Measurements from ENCODE around the gene NFIA. TPM values are rescaled to one million over a fixed set of nuclear protein-coding genes. Genes with fewer than 3 reads are reported as not detected.

The NFIA gene
- total RNA-seq, 1 experiment from 2014 or later = 65.4 TPM

DNA sequence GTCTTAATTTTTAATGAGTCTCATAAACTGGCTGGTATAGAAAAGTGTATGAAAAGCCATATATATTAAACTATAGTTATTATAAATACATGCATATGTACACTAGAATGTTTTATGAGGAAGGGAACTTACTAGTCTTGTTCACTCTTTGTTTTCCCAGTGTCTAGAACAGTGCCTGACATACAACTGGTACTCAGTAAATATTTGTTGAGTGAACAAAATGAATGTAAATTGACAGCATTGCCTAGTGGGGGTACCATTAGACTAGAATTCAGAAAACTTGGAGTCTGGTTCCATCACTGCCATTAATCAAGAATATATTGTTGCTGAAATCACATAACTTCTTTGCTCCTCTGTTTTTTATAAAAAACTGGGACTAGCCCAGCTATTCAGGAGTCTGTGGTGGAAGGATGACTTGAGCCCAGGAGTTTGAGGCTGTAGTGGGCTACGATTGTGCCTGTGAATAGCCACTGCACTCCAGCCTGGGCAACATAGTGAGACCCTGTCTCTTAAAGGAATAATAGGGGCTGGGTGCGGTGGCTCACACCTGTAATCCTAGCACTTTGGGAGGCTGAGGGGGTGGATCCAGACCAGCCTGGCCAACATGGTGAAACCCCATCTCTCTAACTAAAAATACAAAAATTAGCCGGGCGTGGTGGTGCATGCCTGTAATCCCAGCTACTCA lies 51.1 kb downstream of the NFIA start:
- ChIA-PET POLR2A (ENCODE audit: low non-redundant PET) (no interaction called here), CTCF (no interaction called here)
- peaks cover 74% of the 10 kb centered on the region for H3K4me1 ChIP-seq (ENCODE audit: insufficient read depth, low read length, poor library complexity, severe bottlenecking)
- intact Hi-C loops (cut with micrococcal nuclease; ENCODE audit: unreplicated experiment) = loop anchor here (5.0 kb wide), 1 partner anchor 51 kb away; the partner anchor contains the start of gene NFIA
- TF ChIP-seq, protein P1, sequence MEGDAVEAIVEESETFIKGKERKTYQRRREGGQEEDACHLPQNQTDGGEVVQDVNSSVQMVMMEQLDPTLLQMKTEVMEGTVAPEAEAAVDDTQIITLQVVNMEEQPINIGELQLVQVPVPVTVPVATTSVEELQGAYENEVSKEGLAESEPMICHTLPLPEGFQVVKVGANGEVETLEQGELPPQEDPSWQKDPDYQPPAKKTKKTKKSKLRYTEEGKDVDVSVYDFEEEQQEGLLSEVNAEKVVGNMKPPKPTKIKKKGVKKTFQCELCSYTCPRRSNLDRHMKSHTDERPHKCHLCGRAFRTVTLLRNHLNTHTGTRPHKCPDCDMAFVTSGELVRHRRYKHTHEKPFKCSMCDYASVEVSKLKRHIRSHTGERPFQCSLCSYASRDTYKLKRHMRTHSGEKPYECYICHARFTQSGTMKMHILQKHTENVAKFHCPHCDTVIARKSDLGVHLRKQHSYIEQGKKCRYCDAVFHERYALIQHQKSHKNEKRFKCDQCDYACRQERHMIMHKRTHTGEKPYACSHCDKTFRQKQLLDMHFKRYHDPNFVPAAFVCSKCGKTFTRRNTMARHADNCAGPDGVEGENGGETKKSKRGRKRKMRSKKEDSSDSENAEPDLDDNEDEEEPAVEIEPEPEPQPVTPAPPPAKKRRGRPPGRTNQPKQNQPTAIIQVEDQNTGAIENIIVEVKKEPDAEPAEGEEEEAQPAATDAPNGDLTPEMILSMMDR (conservative IDR thresholded peaks at IDR 0.05; ENCODE audit: low read depth, low read length) = no peak
- no peak for TF ChIP-seq EZH2 (IDR thresholded peaks at IDR 0.05; ENCODE audit: borderline replicate concordance, low read depth, low read length, poor library complexity, severe bottlenecking)
- H3K27me3 ChIP-seq (replicated peaks; ENCODE audit: insufficient read depth, low read depth, low read length, poor library complexity) = no peaks in the 10 kb centered on the region
- no peaks in the 10 kb centered on the region for H3K9me3 ChIP-seq (ENCODE audit: low read depth, low read length, poor library complexity, severe bottlenecking)
- H3K36me3 ChIP-seq (ENCODE audit: insufficient read depth, low read length, poor library complexity, severe bottlenecking) = no peaks in the 10 kb centered on the region
- DNase-seq (ENCODE audit: low spot score) = peak; percentile 42
- no peak overlapping the region for H3K4me3 ChIP-seq (ENCODE audit: low read depth, low read length, poor library complexity, severe bottlenecking)
- H3K27ac ChIP-seq (ENCODE audit: low read depth, low read length, poor library complexity, severe bottlenecking) = peak overlapping the region; percentile 78
- no TSS peak for BruUV-seq (replicated peaks)

GRCh38 chr1:61135291-61135690 lies 52.9 kb downstream of the NFIA start:
- no peak overlapping the region for H3K27ac ChIP-seq (ENCODE audit: low read depth, low read length, poor library complexity, severe bottlenecking)
- no peaks in the 10 kb centered on the region for H3K36me3 ChIP-seq (ENCODE audit: insufficient read depth, low read length, poor library complexity, severe bottlenecking)
- BruUV-seq (replicated peaks) = no TSS peak
- no peak for TF ChIP-seq EZH2 (IDR thresholded peaks at IDR 0.05; ENCODE audit: borderline replicate concordance, low read depth, low read length, poor library complexity, severe bottlenecking)
- TF ChIP-seq, protein P1 (conservative IDR thresholded peaks at IDR 0.05; ENCODE audit: low read depth, low read length) = no peak
- H3K4me1 ChIP-seq (ENCODE audit: insufficient read depth, low read length, poor library complexity, severe bottlenecking) = peaks cover 84% of the 10 kb centered on the region
- ChIA-PET CTCF (no interaction called here), POLR2A (ENCODE audit: low non-redundant PET) (no interaction called here)
- no peaks in the 10 kb centered on the region for H3K9me3 ChIP-seq (ENCODE audit: low read depth, low read length, poor library complexity, severe bottlenecking)
- H3K27me3 ChIP-seq (replicated peaks; ENCODE audit: insufficient read depth, low read depth, low read length, poor library complexity) = no peaks in the 10 kb centered on the region
- no peak for DNase-seq (ENCODE audit: low spot score)
- intact Hi-C loops (cut with micrococcal nuclease; ENCODE audit: unreplicated experiment) = no loop called here
- no peak overlapping the region for H3K4me3 ChIP-seq (ENCODE audit: low read depth, low read length, poor library complexity, severe bottlenecking)

DNA sequence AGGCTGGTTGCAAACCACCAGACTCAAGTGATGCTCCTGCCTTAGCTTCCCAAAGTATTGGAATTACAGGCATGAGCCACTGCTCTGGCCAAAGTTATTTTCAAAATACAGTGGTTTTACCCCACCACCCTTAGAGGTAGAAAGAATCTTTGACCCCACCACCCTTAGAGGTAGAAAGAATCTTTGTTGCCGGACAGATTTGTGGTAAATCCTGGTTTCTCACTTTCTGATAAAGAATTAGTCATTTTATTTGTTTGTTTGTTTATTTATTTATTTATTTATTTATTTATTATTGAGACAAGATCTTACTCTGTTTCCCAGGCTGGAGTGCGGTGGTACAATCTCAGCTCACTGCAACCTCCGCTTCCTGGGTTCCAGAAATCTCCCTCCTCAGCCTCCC lies 55.9 kb downstream of the NFIA start:
- ChIA-PET POLR2A (ENCODE audit: low non-redundant PET) (interaction anchor here (0.6 kb wide), 1 partner anchor 103 kb away, joined by 3 read pairs; no protein-coding TSS in a partner anchor), CTCF (no interaction called here)
- Histone ChIP-seq H3K4me1 (ENCODE audit: insufficient read depth, low read length, poor library complexity, severe bottlenecking) (peaks cover 85% of the 10 kb centered on the region), H3K4me3 (ENCODE audit: low read depth, low read length, poor library complexity, severe bottlenecking) (no peak overlapping the region), H3K27me3 (replicated peaks; ENCODE audit: insufficient read depth, low read depth, low read length, poor library complexity) (no peaks in the 10 kb centered on the region), H3K27ac (ENCODE audit: low read depth, low read length, poor library complexity, severe bottlenecking) (no peak overlapping the region), H3K9me3 (ENCODE audit: low read depth, low read length, poor library complexity, severe bottlenecking) (no peaks in the 10 kb centered on the region), H3K36me3 (ENCODE audit: insufficient read depth, low read length, poor library complexity, severe bottlenecking) (no peaks in the 10 kb centered on the region)
- intact Hi-C loops (cut with micrococcal nuclease; ENCODE audit: unreplicated experiment) = no loop called here
- TF ChIP-seq, protein P1 (conservative IDR thresholded peaks at IDR 0.05; ENCODE audit: low read depth, low read length) = no peak
- TF ChIP-seq EZH2 (IDR thresholded peaks at IDR 0.05; ENCODE audit: borderline replicate concordance, low read depth, low read length, poor library complexity, severe bottlenecking) = no peak
- no peak for DNase-seq (ENCODE audit: low spot score)
- BruUV-seq (replicated peaks) = no TSS peak
